ENCODE measurements around the gene NTMT1.

Gene NTMT1

GRCh38 chr9:129620669-129621295 lies 5.2 kb upstream of the NTMT1 start, which contains the start of gene C9orf50:
TSS of gene C9orf50 (minus strand) at chr9:129621101. CDS start at chr9:129620574, 527 bp downstream.
- H3K4me1 Mint-ChIP-seq: peaks cover 18% of the 10 kb centered on the region
- no peak for DNase-seq (ENCODE audit: low spot score in 2 of 2)
- H3K27ac Mint-ChIP-seq: no peak within 1 kb of the TSS
- H3K9me3 Mint-ChIP-seq: no peaks in the 10 kb centered on the region
- no peak for ATAC-seq
- peak within 1 kb of the TSS; percentile 29 for H3K4me3 Mint-ChIP-seq
- H3K36me3 Mint-ChIP-seq: peaks cover 9% of the 10 kb centered on the region

- Mint-ChIP-seq H3K4me1 (peaks cover 33% of the 10 kb centered on the region), H3K27ac (no peak overlapping the region), H3K9me3 (no peaks in the 10 kb centered on the region)
Measured at GRCh38 chr9:129623331-129623730, 2.6 kb upstream of the NTMT1 start.

GRCh38 chr9:129624168-129624759 lies 1.7 kb upstream of the NTMT1 start:
- Mint-ChIP-seq H3K27ac (no peak overlapping the region), H3K4me1 (peaks cover 42% of the 10 kb centered on the region), H3K9me3 (no peaks in the 10 kb centered on the region), H3K4me3 (peak overlapping the region; percentile 88), H3K36me3 (peaks cover 41% of the 10 kb centered on the region)
- DNase-seq (ENCODE audit: low spot score in 2 of 2): peak; percentile 71 to 86
- ATAC-seq: peak; percentile 35

More at GRCh38 chr9:129623331-129623730, 2.6 kb upstream of the NTMT1 start:
- Mint-ChIP-seq H3K4me3 (no peak overlapping the region), H3K36me3 (peaks cover 31% of the 10 kb centered on the region)
- no peak for ATAC-seq
- DNase-seq (ENCODE audit: low spot score in 2 of 2): no peak

- Mint-ChIP-seq H3K9me3 (no peaks in the 10 kb centered on the region), H3K4me3 (peak overlapping the region; percentile 88), H3K27ac (peak overlapping the region; percentile 37), H3K36me3 (peaks cover 48% of the 10 kb centered on the region), H3K4me1 (peaks cover 49% of the 10 kb centered on the region)
- peak; percentile 52 for ATAC-seq
- DNase-seq (ENCODE audit: low spot score in 2 of 2): no peak
Measured at GRCh38 chr9:129624947-129625346, 1.0 kb upstream of the NTMT1 start.

GRCh38 chr9:129626625-129627284 lies 792 bp downstream of the NTMT1 start:
- peak overlapping the region; percentile 88 for H3K4me3 Mint-ChIP-seq
- peaks cover 63% of the 10 kb centered on the region for H3K4me1 Mint-ChIP-seq

GRCh38 chr9:129627556-129628440 lies 1.8 kb downstream of the NTMT1 start:
- H3K36me3 Mint-ChIP-seq: peaks cover 68% of the 10 kb centered on the region
- peaks cover 73% of the 10 kb centered on the region for H3K4me1 Mint-ChIP-seq

More at GRCh38 chr9:129626625-129627284, 792 bp downstream of the NTMT1 start:
- Mint-ChIP-seq H3K36me3 (peaks cover 58% of the 10 kb centered on the region), H3K27ac (peak overlapping the region; percentile 93), H3K9me3 (no peaks in the 10 kb centered on the region)
- ATAC-seq: peak; percentile 45
- DNase-seq (ENCODE audit: low spot score in 2 of 2): peak in 1 of 2 donors; percentile 65

GRCh38 chr9:129628709-129629108 lies 2.7 kb downstream of the NTMT1 start:
- Mint-ChIP-seq H3K27ac (peak overlapping the region; percentile 57), H3K9me3 (no peaks in the 10 kb centered on the region), H3K4me3 (no peak overlapping the region), H3K36me3 (peaks cover 72% of the 10 kb centered on the region), H3K4me1 (peaks cover 67% of the 10 kb centered on the region)
- DNase-seq (ENCODE audit: low spot score in 2 of 2) (no peak), ATAC-seq (no peak)

More at GRCh38 chr9:129627556-129628440, 1.8 kb downstream of the NTMT1 start:
- ATAC-seq: no peak
- no peak for DNase-seq (ENCODE audit: low spot score in 2 of 2)
- no peaks in the 10 kb centered on the region for H3K9me3 Mint-ChIP-seq
- H3K27ac Mint-ChIP-seq: peak overlapping the region; percentile 93
- peak overlapping the region; percentile 88 for H3K4me3 Mint-ChIP-seq

GRCh38 chr9:129629251-129629820 lies 3.4 kb downstream of the NTMT1 start:
- DNase-seq (ENCODE audit: low spot score in 2 of 2): no peak
- peak overlapping the region; percentile 57 for H3K27ac Mint-ChIP-seq
- no peak overlapping the region for H3K4me3 Mint-ChIP-seq
- H3K9me3 Mint-ChIP-seq: no peaks in the 10 kb centered on the region
- H3K36me3 Mint-ChIP-seq: peaks cover 78% of the 10 kb centered on the region
- H3K4me1 Mint-ChIP-seq: peaks cover 62% of the 10 kb centered on the region
- no peak for ATAC-seq

GRCh38 chr9:129630967-129631673 lies 5.2 kb downstream of the NTMT1 start:
- no peaks in the 10 kb centered on the region for H3K9me3 Mint-ChIP-seq
- peak overlapping the region; percentile 91 for H3K27ac Mint-ChIP-seq
- DNase-seq (ENCODE audit: low spot score in 2 of 2): no peak
- peak overlapping the region; percentile 52 for H3K4me3 Mint-ChIP-seq
- peaks cover 55% of the 10 kb centered on the region for H3K4me1 Mint-ChIP-seq
- peaks cover 89% of the 10 kb centered on the region for H3K36me3 Mint-ChIP-seq
- peak; percentile 70 for ATAC-seq

- H3K4me1 Mint-ChIP-seq: peaks cover 54% of the 10 kb centered on the region
- H3K27ac Mint-ChIP-seq: peak overlapping the region; percentile 91
Measured at GRCh38 chr9:129631674-129632129, 5.7 kb downstream of the NTMT1 start.

GRCh38 chr9:129632460-129632859 lies 6.5 kb downstream of the NTMT1 start:
- Mint-ChIP-seq H3K4me1 (peaks cover 46% of the 10 kb centered on the region), H3K27ac (peak overlapping the region; percentile 91), H3K4me3 (no peak overlapping the region), H3K36me3 (peaks cover 92% of the 10 kb centered on the region), H3K9me3 (no peaks in the 10 kb centered on the region)
- DNase-seq (ENCODE audit: low spot score in 2 of 2): no peak
- ATAC-seq: no peak

More at GRCh38 chr9:129631674-129632129, 5.7 kb downstream of the NTMT1 start:
- Mint-ChIP-seq H3K36me3 (peaks cover 91% of the 10 kb centered on the region), H3K9me3 (no peaks in the 10 kb centered on the region), H3K4me3 (peak overlapping the region; percentile 52)
- no peak for ATAC-seq
- DNase-seq (ENCODE audit: low spot score in 2 of 2): no peak

GRCh38 chr9:129633207-129633606 lies 7.2 kb downstream of the NTMT1 start:
- Mint-ChIP-seq H3K36me3 (peaks cover 92% of the 10 kb centered on the region), H3K27ac (peak overlapping the region; percentile 91)

GRCh38 chr9:129633848-129634247 lies 7.9 kb downstream of the NTMT1 start:
- H3K4me1 Mint-ChIP-seq: peaks cover 47% of the 10 kb centered on the region
- H3K36me3 Mint-ChIP-seq: peaks cover 91% of the 10 kb centered on the region
- no peak overlapping the region for H3K27ac Mint-ChIP-seq
- no peaks in the 10 kb centered on the region for H3K9me3 Mint-ChIP-seq
- ATAC-seq (no peak), DNase-seq (ENCODE audit: low spot score in 2 of 2) (no peak)
- no peak overlapping the region for H3K4me3 Mint-ChIP-seq

More at GRCh38 chr9:129633207-129633606, 7.2 kb downstream of the NTMT1 start:
- no peak for DNase-seq (ENCODE audit: low spot score in 2 of 2)
- no peak for ATAC-seq
- Mint-ChIP-seq H3K9me3 (no peaks in the 10 kb centered on the region), H3K4me3 (no peak overlapping the region), H3K4me1 (peaks cover 47% of the 10 kb centered on the region)

All from stimulated activated effector memory CD8-positive, alpha-beta T cell treated with anti-CD3 and anti-CD28 coated beads, Interleukin-12 subunit alpha, Interleukin-12 subunit beta, amount 100 ng/mL, for 72 hours (primary cell).